ENCODE results near the gene FAM110A.
"Not testable (repeated sequence)": the region's sequence is repeated elsewhere in the genome, so short reads cannot be mapped to it uniquely, and the experiment has no call there.

FAM110A gene

GRCh38 chr20:823574-823902 is 10.0 kb upstream of the FAM110A start:
- DNase-seq (ENCODE audit: low read depth), result no peak

- DNase-seq (ENCODE audit: low read depth), result no peak
Measured at GRCh38 chr20:824490-824889, 9.0 kb upstream of the FAM110A start.

GRCh38 chr20:824916-825315 is 8.6 kb upstream of the FAM110A start:
- no peak for DNase-seq (ENCODE audit: low read depth)

- no peak for DNase-seq (ENCODE audit: low read depth)
Measured at GRCh38 chr20:825710-826421, 7.6 kb upstream of the FAM110A start.

- DNase-seq (ENCODE audit: low read depth), result no peak
Measured at GRCh38 chr20:826695-827323, 6.7 kb upstream of the FAM110A start.

GRCh38 chr20:827981-828380 is 5.5 kb upstream of the FAM110A start:
- not testable (repeated sequence) for DNase-seq (ENCODE audit: low read depth)

DNA sequence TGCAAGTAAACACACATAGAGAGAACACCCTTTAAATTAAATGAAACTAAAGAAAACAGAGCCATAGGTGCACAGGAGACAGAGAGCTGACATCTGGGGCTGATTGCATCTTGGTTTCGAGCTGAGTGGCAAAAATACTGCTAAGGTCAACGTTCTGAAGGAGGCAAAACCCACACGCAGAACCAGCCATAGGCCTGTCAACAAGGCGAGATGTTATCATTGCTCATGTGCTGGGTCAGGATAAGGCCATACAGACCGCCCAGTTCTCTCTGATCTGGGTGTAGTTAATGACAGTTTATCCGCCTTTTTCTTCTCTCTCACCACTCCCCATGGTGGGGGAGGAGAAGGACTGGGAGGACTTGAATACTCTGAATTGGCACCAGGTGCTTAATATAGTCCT is 4.5 kb upstream of the FAM110A start:
- DNase-seq (ENCODE audit: low read depth), result no peak

DNA sequence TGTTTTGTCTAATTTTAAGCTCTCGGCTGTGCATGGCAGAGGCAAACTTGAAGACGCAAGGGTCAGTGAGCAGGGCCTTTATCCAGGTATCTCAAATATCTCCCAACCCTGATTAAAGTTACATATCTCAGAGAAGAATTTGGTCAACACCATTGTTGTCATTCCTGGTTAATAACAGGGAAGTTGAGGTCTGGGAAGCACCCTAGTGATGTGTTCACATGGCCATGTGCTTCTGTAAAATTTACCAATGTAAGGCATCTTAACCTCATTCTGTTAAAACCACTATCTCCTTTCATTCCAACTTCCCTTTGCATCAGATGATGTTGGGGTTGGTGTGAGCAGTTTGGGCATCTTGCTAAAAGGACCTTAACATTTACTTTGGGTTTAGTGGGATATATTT is 4.0 kb upstream of the FAM110A start:
- no peak for DNase-seq (ENCODE audit: low read depth)

DNA sequence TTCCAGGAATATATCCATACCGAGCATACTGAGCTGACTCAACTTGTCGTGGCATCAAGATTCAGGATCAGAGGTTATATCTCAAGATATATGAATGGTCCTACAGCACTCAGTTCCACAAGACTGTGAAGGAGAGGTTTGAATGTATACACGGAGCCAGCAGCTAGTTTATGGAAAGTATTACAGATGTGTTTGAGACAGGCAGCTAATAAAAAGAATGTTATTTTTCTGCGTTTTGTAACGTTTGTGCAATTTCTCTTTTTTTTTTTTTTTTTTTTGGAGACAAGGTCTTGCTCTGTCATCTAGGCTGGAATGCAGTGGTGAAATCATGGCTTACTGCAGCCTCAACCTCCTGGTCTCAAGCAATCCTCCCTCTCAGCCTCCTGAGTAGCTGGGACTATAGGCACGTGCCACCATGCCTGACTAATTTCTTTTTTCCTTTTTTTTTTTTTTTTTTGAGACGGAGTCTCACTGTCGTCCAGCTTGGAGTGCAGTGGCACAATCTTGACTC is 3.4 kb upstream of the FAM110A start:
- DNase-seq (ENCODE audit: low read depth), result no peak

GRCh38 chr20:831251-831650 is 2.3 kb upstream of the FAM110A start:
- no peak for DNase-seq (ENCODE audit: low read depth)

GRCh38 chr20:831956-832355 is 1.6 kb upstream of the FAM110A start:
- DNase-seq (ENCODE audit: low read depth), result no peak

GRCh38 chr20:833121-833449 is 430 bp upstream of the FAM110A start:
- DNase-seq (ENCODE audit: low read depth), result no peak

DNA sequence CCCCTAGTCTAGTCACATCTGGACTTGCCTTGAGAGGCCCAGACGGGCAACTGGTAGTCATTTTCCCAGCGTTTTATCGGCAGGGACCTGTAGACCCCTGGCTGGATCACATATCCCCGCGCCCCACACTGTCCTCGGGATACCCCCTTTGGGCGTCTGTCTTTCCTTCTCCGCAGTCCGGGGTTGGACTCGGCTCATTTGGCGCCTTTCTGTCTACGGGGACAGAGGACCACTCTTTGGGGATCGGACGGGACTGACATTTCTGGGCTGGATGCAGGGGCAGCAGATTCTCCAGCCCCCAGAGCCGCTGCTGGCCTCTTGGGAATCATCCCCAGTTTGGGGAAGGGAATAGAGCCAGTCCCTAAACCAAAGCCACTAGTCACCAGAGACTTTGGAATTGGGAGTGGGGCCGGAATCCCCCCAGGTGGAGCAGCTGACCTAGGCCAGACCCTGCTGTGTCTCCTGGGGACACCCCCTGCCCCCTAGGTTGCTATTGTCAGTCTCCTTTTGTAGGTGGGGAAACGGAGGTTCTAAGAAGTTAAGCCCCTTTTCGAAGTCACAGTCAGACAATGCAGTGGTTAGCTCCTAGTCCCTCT is 734 bp downstream of the FAM110A start:
- no peak for DNase-seq (ENCODE audit: low read depth)

DNA sequence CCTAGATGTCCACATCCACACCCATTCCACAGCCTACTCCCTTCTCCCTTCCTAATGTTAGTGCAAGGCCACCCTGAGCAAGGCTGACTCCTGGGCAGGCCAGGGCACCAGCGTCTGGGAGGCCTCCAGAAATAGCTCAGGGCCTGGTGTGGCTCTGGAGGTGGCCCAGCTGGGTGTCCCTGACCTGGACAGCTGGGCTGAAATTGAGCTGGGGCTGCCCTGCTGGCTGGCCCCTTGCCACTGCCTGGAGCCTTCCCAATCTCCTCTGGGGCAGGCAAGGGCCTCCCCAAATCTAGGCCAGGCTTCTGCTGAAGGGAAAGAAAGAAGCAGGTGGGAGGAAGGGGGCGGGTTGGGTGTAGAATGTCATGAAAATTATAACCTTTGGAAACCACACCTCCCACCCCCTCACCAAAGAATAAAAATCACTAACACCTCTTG is 2.1 kb downstream of the FAM110A start:
- DNase-seq (ENCODE audit: low read depth), result no peak

GRCh38 chr20:836190-836589 is 2.7 kb downstream of the FAM110A start:
- no peak for DNase-seq (ENCODE audit: low read depth)

GRCh38 chr20:839015-839414 is 5.5 kb downstream of the FAM110A start:
- no peak for DNase-seq (ENCODE audit: low read depth)

DNA sequence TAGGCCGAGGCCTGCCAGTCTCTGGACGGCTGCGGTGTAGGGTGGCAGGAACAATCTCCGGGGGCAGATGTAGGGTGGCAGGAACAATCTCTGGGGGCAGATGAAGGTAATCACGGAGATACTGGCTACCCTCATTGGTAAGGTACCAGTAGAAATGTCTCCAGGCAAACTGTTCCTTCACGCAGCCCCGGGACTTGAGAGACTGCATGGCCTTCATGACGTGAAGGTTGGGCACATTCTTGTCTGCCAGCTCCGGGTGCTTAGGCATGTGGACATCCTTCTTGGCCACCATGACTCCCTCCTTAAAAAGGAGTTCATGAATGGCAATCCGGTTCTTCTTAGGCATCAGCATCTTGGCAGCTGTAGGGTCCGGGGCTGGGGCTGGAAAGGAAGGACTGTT is 6.1 kb downstream of the FAM110A start:
- no peak for DNase-seq (ENCODE audit: low read depth)

GRCh38 chr20:840503-840857 is 7.0 kb downstream of the FAM110A start:
- DNase-seq (ENCODE audit: low read depth), result no peak

GRCh38 chr20:840858-841567 is 7.5 kb downstream of the FAM110A start:
- DNase-seq (ENCODE audit: low read depth), result no peak

DNA sequence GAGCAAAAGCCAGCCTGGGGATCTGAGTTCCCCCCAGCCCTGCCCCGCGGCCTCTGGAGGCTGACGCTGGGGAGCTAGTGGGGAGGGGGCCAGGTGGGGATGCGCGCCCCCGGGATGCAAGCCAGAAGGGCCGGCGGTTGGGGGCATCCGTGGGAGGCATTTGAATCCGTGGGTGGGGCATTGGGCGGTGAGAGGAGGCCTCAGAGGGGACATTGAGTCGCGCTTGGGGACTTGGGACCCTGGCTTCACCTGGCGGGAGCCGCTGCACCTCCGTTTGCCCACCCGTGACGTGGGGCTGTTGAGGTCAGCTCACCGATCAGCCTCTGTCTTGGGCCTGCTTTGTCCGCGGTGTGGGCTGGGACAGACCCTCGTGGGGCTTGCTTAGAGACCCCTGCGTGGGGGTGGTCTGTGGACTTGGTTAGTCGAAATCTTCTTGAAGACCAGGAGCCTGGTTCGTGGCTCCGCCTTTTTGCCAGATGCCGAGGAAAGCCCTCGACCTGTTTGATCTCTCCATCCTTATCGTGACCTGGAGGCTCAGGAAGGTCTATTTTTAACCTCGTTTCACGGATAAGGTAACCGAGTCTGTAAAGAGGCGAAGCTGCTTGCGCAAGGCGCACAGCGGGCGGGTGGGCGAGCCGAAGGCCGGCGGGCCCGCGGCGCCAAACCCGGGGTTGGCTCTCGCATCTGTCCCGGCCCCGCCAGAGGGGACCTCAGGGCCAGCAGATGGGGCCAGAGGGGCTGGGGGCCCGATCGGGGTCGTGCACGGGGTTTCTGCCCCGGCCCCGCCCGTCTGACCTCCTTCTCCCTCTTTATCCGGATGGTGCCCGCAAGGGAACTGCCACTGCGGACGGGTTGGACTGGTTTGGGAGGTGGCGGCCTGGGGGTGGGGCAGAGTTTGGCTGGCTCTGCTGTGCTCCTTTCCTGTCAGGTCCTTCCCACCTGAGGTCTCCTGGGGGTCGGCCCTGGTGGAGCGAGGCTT is 8.3 kb downstream of the FAM110A start:
- DNase-seq (ENCODE audit: low read depth), result no peak

DNA sequence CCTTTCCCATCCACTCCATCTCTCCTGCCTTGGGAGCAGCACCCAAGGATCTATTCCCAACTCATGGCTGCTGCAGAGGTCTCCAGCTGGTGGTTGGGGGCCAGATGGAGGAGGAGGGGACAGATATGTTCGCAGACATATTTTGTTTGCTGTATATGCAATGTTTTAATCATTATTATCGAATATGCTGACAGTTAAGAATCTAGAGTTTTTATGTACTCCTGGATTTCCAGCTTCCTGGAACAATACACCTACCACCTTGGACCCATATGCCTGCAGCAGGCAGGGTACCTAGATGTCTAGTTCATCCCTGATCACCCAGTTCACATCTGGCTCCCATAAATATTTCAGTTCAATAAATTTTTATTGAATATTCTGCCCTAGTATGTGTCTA is 9.0 kb downstream of the FAM110A start:
- DNase-seq (ENCODE audit: low read depth), result no peak

GRCh38 chr20:843912-844311 is 10.4 kb downstream of the FAM110A start:
- no peak for DNase-seq (ENCODE audit: low read depth)
